HepG2 (cell line): Measurements from ENCODE around the gene TMC8. TPM values are rescaled to one million over a fixed set of nuclear protein-coding genes. Genes with fewer than 3 reads are reported as not detected.

Experiments
- ERF ChIP-seq: IDR thresholded peaks from 2 replicates; pipeline ENCODE4 v1.6.1; 2018; ENCODE audit warnings: missing biosample characterization, missing genetic modification reagents
- FOXO1 ChIP-seq: sonication (generic); formaldehyde crosslinking; IDR thresholded peaks from 2 replicates; pipeline ENCODE4 v1.4.0; 2020; ENCODE audit warnings: missing genetic modification reagents
- GABPB1 ChIP-seq: IDR thresholded peaks from 2 replicates; pipeline ENCODE4 v1.6.1; 2016; ENCODE audit warnings: mild to moderate bottlenecking, missing genetic modification reagents, moderate library complexity, missing compliant biosample characterization
- HDAC1 ChIP-seq: sonication (generic); formaldehyde crosslinking; IDR thresholded peaks from 2 replicates; pipeline ENCODE4 v1.5.1; 2020; ENCODE audit warnings: mild to moderate bottlenecking, missing genetic modification reagents
- HDAC2 ChIP-seq: sonication (generic); formaldehyde crosslinking; IDR thresholded peaks from 2 replicates; pipeline ENCODE4 v1.4.0; 2020; ENCODE audit warnings: missing genetic modification reagents
- HIVEP1 ChIP-seq: sonication (generic); formaldehyde crosslinking; IDR thresholded peaks from 2 replicates; pipeline ENCODE4 v1.4.0; 2020; ENCODE audit warnings: mild to moderate bottlenecking, missing genetic modification reagents
- NCOA2 ChIP-seq: sonication (generic); formaldehyde crosslinking; IDR thresholded peaks from 2 replicates; pipeline ENCODE4 v1.8.0; 2022; ENCODE audit warnings: inconsistent platforms
- NCOR1 ChIP-seq: fragments of 200-600 bp; sonication (generic); IDR thresholded peaks from 2 replicates; pipeline ENCODE4 v1.7.0; 2017; ENCODE audit warnings: antibody characterized with exemption, low read length, borderline replicate concordance
- NR3C1 ChIP-seq: sonication (generic); formaldehyde crosslinking; IDR thresholded peaks from 2 replicates; pipeline ENCODE4 v1.4.0; 2020; ENCODE audit warnings: missing genetic modification reagents
- SKI ChIP-seq: fragments of 450-650 bp; IDR thresholded peaks from one replicate; pipeline ENCODE4 v1.6.1; 2018; ENCODE audit warnings: mild to moderate bottlenecking; ENCODE audit not compliant: partially characterized antibody
- SMAD1 ChIP-seq: sonication (generic); formaldehyde crosslinking; IDR thresholded peaks from 2 replicates; pipeline ENCODE4 v1.4.0; 2020; ENCODE audit warnings: missing genetic modification reagents, low read depth, mild to moderate bottlenecking, borderline replicate concordance
- SMARCE1 ChIP-seq: fragments of 450-650 bp; IDR thresholded peaks from 2 replicates; pipeline ENCODE4 v1.6.1; 2017; ENCODE audit warnings: borderline replicate concordance
- SP4 ChIP-seq: sonication (generic); formaldehyde crosslinking; IDR thresholded peaks from 2 replicates; pipeline ENCODE4 v1.8.1; 2023; ENCODE audit warnings: mild to moderate bottlenecking, missing genetic modification reagents
- STAG1 ChIP-seq: sonication (generic); formaldehyde crosslinking; IDR thresholded peaks from 2 replicates; pipeline ENCODE4 v1.4.0; 2020; ENCODE audit warnings: missing genetic modification reagents
- TAF1 ChIP-seq: sonication (generic); formaldehyde crosslinking; IDR thresholded peaks from 2 replicates; pipeline ENCODE4 v1.4.0; 2020; ENCODE audit warnings: missing genetic modification reagents
- TBX2 ChIP-seq: sonication (generic); formaldehyde crosslinking; IDR thresholded peaks from 2 replicates; pipeline ENCODE4 v1.5.0; 2020; ENCODE audit warnings: missing genetic modification reagents, mild to moderate bottlenecking, borderline replicate concordance
- ZBTB38 ChIP-seq: sonication (generic); formaldehyde crosslinking; IDR thresholded peaks from 2 replicates; pipeline ENCODE4 v1.5.1; 2020; ENCODE audit warnings: mild to moderate bottlenecking, missing genetic modification reagents
- ZNF136 ChIP-seq: sonication (generic); formaldehyde crosslinking; IDR thresholded peaks from 2 replicates; pipeline ENCODE4 v1.8.1; 2022; ENCODE audit warnings: low read depth, mild to moderate bottlenecking, moderate library complexity, missing genetic modification reagents
- ZNF207 ChIP-seq: fragments of 450-650 bp; IDR thresholded peaks from 2 replicates; pipeline ENCODE4 v1.6.1; 2016; ENCODE audit warnings: antibody characterized with exemption, borderline replicate concordance
- ZNF24 ChIP-seq: fragments of 450-650 bp; IDR thresholded peaks from 2 replicates; pipeline ENCODE4 v1.6.1; 2017; ENCODE audit warnings: antibody characterized with exemption, mild to moderate bottlenecking
- ZNF7 ChIP-seq: IDR thresholded peaks from 2 replicates; pipeline ENCODE4 v1.6.1; 2016; ENCODE audit warnings: missing biosample characterization, missing genetic modification reagents
- ZNF746 ChIP-seq: sonication (generic); formaldehyde crosslinking; IDR thresholded peaks from 2 replicates; pipeline ENCODE4 v1.8.0; 2022; ENCODE audit warnings: mild to moderate bottlenecking, missing genetic modification reagents
- ZNF749 ChIP-seq: sonication (generic); formaldehyde crosslinking; IDR thresholded peaks from 2 replicates; pipeline ENCODE4 v1.8.0; 2022; ENCODE audit warnings: mild to moderate bottlenecking, missing genetic modification reagents, moderate library complexity, borderline replicate concordance
- ZNF816 ChIP-seq: sonication (generic); formaldehyde crosslinking; IDR thresholded peaks from 2 replicates; pipeline ENCODE4 v1.8.0; 2022; ENCODE audit warnings: missing genetic modification reagents, mild to moderate bottlenecking, borderline replicate concordance
- ZNF83 ChIP-seq: sonication (generic); formaldehyde crosslinking; IDR thresholded peaks from 2 replicates; pipeline ENCODE4 v1.4.0; 2020; ENCODE audit warnings: missing genetic modification reagents, mild to moderate bottlenecking, borderline replicate concordance
- polyA plus RNA-seq, 8 experiments: library from polyadenylated mRNA; depleted of rRNA in 3 of 8; stranded (reverse) in 7 of 8; unstranded in 1 of 8; fragments of >200 nt; fragmentation: Illumina TruSeq in 4 of 8; extraction: Trizol in 4 of 8; gene quantifications; 2 replicates each; pipeline versions ENCODE4 v1.2.1 to v1.2.3, GENCODE V29; 2011 to 2016; ENCODE audit warnings: low read depth in 4 of 8, missing spikeins in 1 of 8, mixed read lengths in 1 of 8; ENCODE audit not compliant: insufficient read depth in 1 of 8
- total RNA-seq, 5 experiments: library from RNA; depleted of rRNA; stranded (reverse); fragments of >200 nt; fragmentation: Illumina TruSeq; extraction: Trizol; gene quantifications; 2 replicates each; pipeline ENCODE4 v1.2.3, GENCODE V29; 2016; ENCODE audit warnings: low read depth in 1 of 5
- TF ChIP-seq, protein P1 (sequence below): IDR thresholded peaks from 2 replicates; pipeline ENCODE4 v1.6.1; 2018; ENCODE audit warnings: missing genetic modification reagents, mild to moderate bottlenecking, missing compliant biosample characterization
- TF ChIP-seq, protein P2 (sequence below): sonication (generic); formaldehyde crosslinking; IDR thresholded peaks from 2 replicates; pipeline ENCODE4 v1.5.1; 2020; ENCODE audit warnings: missing genetic modification reagents, mild to moderate bottlenecking, borderline replicate concordance
- TF ChIP-seq, protein P3 (sequence below): IDR thresholded peaks from 2 replicates; pipeline ENCODE4 v1.6.1; 2016
- TF ChIP-seq, protein P4 (sequence below): IDR thresholded peaks from 2 replicates; pipeline ENCODE4 v1.6.1; 2016; ENCODE audit warnings: missing compliant biosample characterization, missing genetic modification reagents, borderline replicate concordance
- TF ChIP-seq, protein P5 (sequence below): sonication (generic); formaldehyde crosslinking; IDR thresholded peaks from 2 replicates; pipeline ENCODE4 v1.4.0; 2020; ENCODE audit warnings: mild to moderate bottlenecking, missing genetic modification reagents

TMC8 gene
- total and polyA plus RNA-seq, 2 of the 13 experiments (the other 11 are each of a cell fraction or from before 2014, with no cell fraction given): 0.53 to 7.8 TPM

DNA sequence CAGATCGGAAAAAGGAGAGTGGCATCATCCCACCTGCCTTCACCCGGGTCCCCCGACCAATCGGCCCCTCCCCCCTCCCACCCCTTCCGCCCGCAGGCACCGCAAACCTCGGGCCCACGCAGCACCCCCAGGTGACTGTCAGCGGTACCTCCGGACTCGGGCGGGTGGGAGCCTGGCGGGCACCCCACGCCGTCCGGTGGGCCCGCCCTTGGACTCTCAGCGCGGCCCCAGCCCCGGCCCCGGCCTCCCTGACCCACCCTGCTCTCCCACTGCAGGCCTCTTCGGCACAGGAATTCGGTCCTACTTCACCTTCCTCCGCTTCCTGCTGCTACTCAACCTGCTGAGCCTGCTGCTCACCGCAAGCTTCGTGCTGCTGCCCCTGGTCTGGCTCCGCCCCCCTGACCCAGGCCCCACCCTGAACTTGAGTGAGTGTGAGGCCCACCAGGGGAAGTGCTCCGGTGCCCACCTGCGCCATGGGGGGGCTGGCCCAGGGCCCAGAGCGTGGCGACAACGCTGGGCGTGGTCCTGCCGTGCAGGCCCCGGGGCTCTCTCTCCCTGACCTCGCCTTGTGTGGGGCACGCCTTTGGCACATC lies 1.6 kb downstream of the TMC8 start (continued):
- TF ChIP-seq ZNF207 (no peak), ERF (CRISPR knock-in tag) (no peak), HIVEP1 (CRISPR knock-in tag) (no peak; the same call in 1 of the 2 replicates), ZBTB38 (CRISPR knock-in tag) (peak; percentile 55; the same call in 1 of the 2 replicates), SMARCE1 (no peak), ZNF7 (no peak), SMAD1 (CRISPR knock-in tag) (no peak), ZNF749 (CRISPR knock-in tag) (no peak), GABPB1 (CRISPR knock-in tag) (peak; percentile 59), SP4 (CRISPR knock-in tag) (peak; percentile 68; the same call in 1 of the 2 replicates), SKI (no peak), HDAC1 (CRISPR knock-in tag) (0 out of 2 replicates have a peak, but pooled peaks have one; percentile 15), ZNF746 (CRISPR knock-in tag) (no peak), NCOA2 (CRISPR knock-in tag) (no peak), HDAC2 (CRISPR knock-in tag) (0 out of 2 replicates have a peak, but pooled peaks have one; percentile 13), ZNF816 (no peak), FOXO1 (0 out of 2 replicates have a peak, but pooled peaks have one; percentile 28), TAF1 (CRISPR knock-in tag) (0 out of 2 replicates have a peak, but pooled peaks have one; percentile 26), STAG1 (CRISPR knock-in tag) (no peak), NCOR1 (no peak), ZNF136 (peak; percentile 74; the same call in 1 of the 2 replicates), ZNF24 (no peak), TBX2 (peak; percentile 10; the same call in 1 of the 2 replicates), ZNF83 (CRISPR knock-in tag) (peak; percentile 31; the same call in 1 of the 2 replicates), NR3C1 (CRISPR knock-in tag) (no peak)
- TF ChIP-seq, protein P1, sequence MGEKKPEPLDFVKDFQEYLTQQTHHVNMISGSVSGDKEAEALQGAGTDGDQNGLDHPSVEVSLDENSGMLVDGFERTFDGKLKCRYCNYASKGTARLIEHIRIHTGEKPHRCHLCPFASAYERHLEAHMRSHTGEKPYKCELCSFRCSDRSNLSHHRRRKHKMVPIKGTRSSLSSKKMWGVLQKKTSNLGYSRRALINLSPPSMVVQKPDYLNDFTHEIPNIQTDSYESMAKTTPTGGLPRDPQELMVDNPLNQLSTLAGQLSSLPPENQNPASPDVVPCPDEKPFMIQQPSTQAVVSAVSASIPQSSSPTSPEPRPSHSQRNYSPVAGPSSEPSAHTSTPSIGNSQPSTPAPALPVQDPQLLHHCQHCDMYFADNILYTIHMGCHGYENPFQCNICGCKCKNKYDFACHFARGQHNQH (CRISPR knock-in tag): no peak
- TF ChIP-seq, protein P2, sequence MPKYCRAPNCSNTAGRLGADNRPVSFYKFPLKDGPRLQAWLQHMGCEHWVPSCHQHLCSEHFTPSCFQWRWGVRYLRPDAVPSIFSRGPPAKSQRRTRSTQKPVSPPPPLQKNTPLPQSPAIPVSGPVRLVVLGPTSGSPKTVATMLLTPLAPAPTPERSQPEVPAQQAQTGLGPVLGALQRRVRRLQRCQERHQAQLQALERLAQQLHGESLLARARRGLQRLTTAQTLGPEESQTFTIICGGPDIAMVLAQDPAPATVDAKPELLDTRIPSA: no peak
- TF ChIP-seq, protein P3, sequence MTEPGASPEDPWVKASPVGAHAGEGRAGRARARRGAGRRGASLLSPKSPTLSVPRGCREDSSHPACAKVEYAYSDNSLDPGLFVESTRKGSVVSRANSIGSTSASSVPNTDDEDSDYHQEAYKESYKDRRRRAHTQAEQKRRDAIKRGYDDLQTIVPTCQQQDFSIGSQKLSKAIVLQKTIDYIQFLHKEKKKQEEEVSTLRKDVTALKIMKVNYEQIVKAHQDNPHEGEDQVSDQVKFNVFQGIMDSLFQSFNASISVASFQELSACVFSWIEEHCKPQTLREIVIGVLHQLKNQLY: no peak
- TF ChIP-seq, protein P4, sequence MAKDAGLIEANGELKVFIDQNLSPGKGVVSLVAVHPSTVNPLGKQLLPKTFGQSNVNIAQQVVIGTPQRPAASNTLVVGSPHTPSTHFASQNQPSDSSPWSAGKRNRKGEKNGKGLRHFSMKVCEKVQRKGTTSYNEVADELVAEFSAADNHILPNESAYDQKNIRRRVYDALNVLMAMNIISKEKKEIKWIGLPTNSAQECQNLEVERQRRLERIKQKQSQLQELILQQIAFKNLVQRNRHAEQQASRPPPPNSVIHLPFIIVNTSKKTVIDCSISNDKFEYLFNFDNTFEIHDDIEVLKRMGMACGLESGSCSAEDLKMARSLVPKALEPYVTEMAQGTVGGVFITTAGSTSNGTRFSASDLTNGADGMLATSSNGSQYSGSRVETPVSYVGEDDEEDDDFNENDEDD: no peak
- TF ChIP-seq, protein P5, sequence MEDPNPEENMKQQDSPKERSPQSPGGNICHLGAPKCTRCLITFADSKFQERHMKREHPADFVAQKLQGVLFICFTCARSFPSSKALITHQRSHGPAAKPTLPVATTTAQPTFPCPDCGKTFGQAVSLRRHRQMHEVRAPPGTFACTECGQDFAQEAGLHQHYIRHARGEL (CRISPR knock-in tag): no peak
